Adrenal gland (tissue), 5 donors: ENCODE results near the gene PRM2.

Source experiments
- POLR2A ChIP-seq, 2 donors: fragments of 450-650 bp; IDR thresholded peaks; one replicate each; pipeline ENCODE4 v1.6.1; 2017; ENCODE audit warnings: antibody characterized with exemption in 2 of 2, mild to moderate bottlenecking in 2 of 2, moderate library complexity in 1 of 2
- TF ChIP-seq, protein P1 (sequence below), 6 experiments: fragments of 450-650 bp in 4 of 6; fragments of 200-600 bp in 2 of 6; sonication (generic) in 1 of 6; IDR thresholded peaks; 1 replicate in 5 of 6; 2 replicates in 1 of 6; pipeline versions ENCODE4 v1.5.1 to v1.8.0; 2016 to 2021; ENCODE audit warnings: antibody characterized with exemption in 6 of 6, mild to moderate bottlenecking in 2 of 6, moderate library complexity in 1 of 6
- donor health status: DM: no; HTN: no; CAD: no.

DNA sequence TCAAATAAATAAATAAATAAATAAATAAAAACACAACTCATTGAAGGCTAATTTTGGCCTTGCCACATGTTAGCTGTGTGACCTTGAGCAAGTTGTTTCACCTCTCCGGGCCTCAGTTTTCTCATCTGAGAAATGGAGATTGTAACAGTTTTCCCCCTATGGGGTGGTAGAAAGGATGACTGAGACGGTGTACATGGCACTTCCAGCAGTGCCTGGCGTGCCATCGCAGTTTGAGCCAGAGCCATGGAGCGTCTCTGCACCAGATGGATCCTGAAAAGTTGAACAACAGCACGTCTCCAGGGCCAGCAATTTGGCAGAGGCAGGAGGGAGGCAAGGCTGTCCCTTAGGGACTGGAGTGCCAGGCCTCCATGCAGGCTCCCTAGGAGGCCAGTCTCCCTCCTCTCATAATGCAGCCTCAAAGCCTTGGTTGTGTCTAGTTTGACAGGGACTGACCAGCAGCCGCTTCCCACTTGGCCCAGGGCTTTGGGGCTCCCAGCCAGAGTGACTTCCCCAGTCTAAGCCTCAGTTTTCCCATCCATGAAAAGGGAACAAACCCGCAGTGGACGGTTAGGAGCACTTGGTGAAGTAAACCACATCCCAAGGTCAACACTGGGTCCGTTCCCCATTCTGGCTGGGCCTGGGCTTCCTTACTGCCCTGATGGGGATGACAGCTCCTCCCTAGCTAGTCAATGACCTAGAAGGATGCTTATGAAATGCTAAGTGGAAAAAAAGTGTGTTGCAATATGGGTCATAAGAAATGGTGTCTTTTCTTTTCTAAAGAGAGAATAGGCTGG is 39.6 kb downstream of the PRM2 start:
- TF ChIP-seq, protein P1, sequence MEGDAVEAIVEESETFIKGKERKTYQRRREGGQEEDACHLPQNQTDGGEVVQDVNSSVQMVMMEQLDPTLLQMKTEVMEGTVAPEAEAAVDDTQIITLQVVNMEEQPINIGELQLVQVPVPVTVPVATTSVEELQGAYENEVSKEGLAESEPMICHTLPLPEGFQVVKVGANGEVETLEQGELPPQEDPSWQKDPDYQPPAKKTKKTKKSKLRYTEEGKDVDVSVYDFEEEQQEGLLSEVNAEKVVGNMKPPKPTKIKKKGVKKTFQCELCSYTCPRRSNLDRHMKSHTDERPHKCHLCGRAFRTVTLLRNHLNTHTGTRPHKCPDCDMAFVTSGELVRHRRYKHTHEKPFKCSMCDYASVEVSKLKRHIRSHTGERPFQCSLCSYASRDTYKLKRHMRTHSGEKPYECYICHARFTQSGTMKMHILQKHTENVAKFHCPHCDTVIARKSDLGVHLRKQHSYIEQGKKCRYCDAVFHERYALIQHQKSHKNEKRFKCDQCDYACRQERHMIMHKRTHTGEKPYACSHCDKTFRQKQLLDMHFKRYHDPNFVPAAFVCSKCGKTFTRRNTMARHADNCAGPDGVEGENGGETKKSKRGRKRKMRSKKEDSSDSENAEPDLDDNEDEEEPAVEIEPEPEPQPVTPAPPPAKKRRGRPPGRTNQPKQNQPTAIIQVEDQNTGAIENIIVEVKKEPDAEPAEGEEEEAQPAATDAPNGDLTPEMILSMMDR (IDR thresholded peaks at IDR 0.05) = no peak
- TF ChIP-seq POLR2A (IDR thresholded peaks at IDR 0.05) = no peak
